ENCODE results near the gene GNGT2. TPM values are rescaled to one million over a fixed set of nuclear protein-coding genes. Genes with fewer than 3 reads are reported as not detected.

GNGT2 gene
- polyA plus RNA-seq, 1 donor from 2014 or later, result not detected

- H3K27ac ChIP-seq (ENCODE audit: low read length), result no peak overlapping the region
- no peak for TF ChIP-seq REST (IDR thresholded peaks at IDR 0.05; ENCODE audit: borderline replicate concordance)
- TF ChIP-seq RAD21 (conservative IDR thresholded peaks at IDR 0.05), result no peak
- TF ChIP-seq SMC3 (conservative IDR thresholded peaks at IDR 0.05; ENCODE audit: poor library complexity), result no peak
- TF ChIP-seq TAF1 (IDR thresholded peaks at IDR 0.05; ENCODE audit: low read depth), result no peak
- no peak for TF ChIP-seq MXI1 (conservative IDR thresholded peaks at IDR 0.05; ENCODE audit: poor library complexity, severe bottlenecking)
- no peak for TF ChIP-seq EP300 (conservative IDR thresholded peaks at IDR 0.05; ENCODE audit: poor library complexity, severe bottlenecking)
- TF ChIP-seq POLR2AphosphoS5 (IDR thresholded peaks at IDR 0.05), result no peak
- no peak for TF ChIP-seq EZH2 (IDR thresholded peaks at IDR 0.05; ENCODE audit: borderline replicate concordance, insufficient read depth, low read length, poor library complexity, severe bottlenecking)
- no peak for TF ChIP-seq CTCF (IDR thresholded peaks at IDR 0.05; ENCODE audit: poor library complexity, severe bottlenecking)
- H3K4me2 ChIP-seq (ENCODE audit: low read length), result no peak overlapping the region
- no peak overlapping the region for H3K4me3 ChIP-seq (ENCODE audit: low read length)
- no peaks in the 10 kb centered on the region for H3K9me3 ChIP-seq (ENCODE audit: low read length)
- H3K9ac ChIP-seq (ENCODE audit: low read length), result no peak overlapping the region
- no peaks in the 10 kb centered on the region for H3K36me3 ChIP-seq (ENCODE audit: insufficient read depth, low read length)
- no peak overlapping the region for H2AFZ ChIP-seq (ENCODE audit: low read depth, low read length)
- H3K9me2 ChIP-seq (ENCODE audit: insufficient read depth, low read length), result no peaks in the 10 kb centered on the region
- no peaks in the 10 kb centered on the region for H4K20me1 ChIP-seq (ENCODE audit: insufficient read depth)
- H3K79me2 ChIP-seq (replicated peaks; ENCODE audit: insufficient read depth, low read length), result no peaks in the 10 kb centered on the region
- H3F3A ChIP-seq (ENCODE audit: insufficient read depth, low read length, poor library complexity, severe bottlenecking), result no peaks in the 10 kb centered on the region
- no peaks in the 10 kb centered on the region for H3K27me3 ChIP-seq (ENCODE audit: insufficient read depth, low read depth, low read length)
Observed at GRCh38 chr17:49249890-49250522, 39.6 kb upstream of the GNGT2 start.

- H2AFZ ChIP-seq (ENCODE audit: low read depth, low read length), result no peak overlapping the region
Observed at GRCh38 chr17:49249292-49249794, 39.0 kb upstream of the GNGT2 start.

More at GRCh38 chr17:49249292-49249794, 39.0 kb upstream of the GNGT2 start:
- Histone ChIP-seq H3K4me3 (ENCODE audit: low read length) (no peak overlapping the region), H3K79me2 (replicated peaks; ENCODE audit: insufficient read depth, low read length) (no peaks in the 10 kb centered on the region), H3K9me3 (ENCODE audit: low read length) (no peaks in the 10 kb centered on the region), H3K9me2 (ENCODE audit: insufficient read depth, low read length) (no peaks in the 10 kb centered on the region), H3K9ac (ENCODE audit: low read length) (no peak overlapping the region), H3K36me3 (ENCODE audit: insufficient read depth, low read length) (no peaks in the 10 kb centered on the region), H3F3A (ENCODE audit: insufficient read depth, low read length, poor library complexity, severe bottlenecking) (no peaks in the 10 kb centered on the region), H3K27me3 (ENCODE audit: insufficient read depth, low read depth, low read length) (no peaks in the 10 kb centered on the region), H3K4me2 (ENCODE audit: low read length) (no peak overlapping the region), H3K27ac (ENCODE audit: low read length) (no peak overlapping the region), H4K20me1 (ENCODE audit: insufficient read depth) (no peaks in the 10 kb centered on the region)
- TF ChIP-seq EP300 (conservative IDR thresholded peaks at IDR 0.05; ENCODE audit: poor library complexity, severe bottlenecking), result no peak
- no peak for TF ChIP-seq SMC3 (conservative IDR thresholded peaks at IDR 0.05; ENCODE audit: poor library complexity)
- TF ChIP-seq TAF1 (IDR thresholded peaks at IDR 0.05; ENCODE audit: low read depth), result no peak
- no peak for TF ChIP-seq CTCF (IDR thresholded peaks at IDR 0.05; ENCODE audit: poor library complexity, severe bottlenecking)

Measured in neural cell (in vitro differentiated cells).